NCI-H226 (cell line): ENCODE measurements around the gene C21orf58.
"Not testable (repeated sequence)": the region's sequence is repeated elsewhere in the genome, so short reads cannot be mapped to it uniquely, and the experiment has no call there.

Experiments used
- DNase-seq: peaks from one replicate; pipeline ENCODE4 v3.0.0-alpha.2; 2015

Gene C21orf58

GRCh38 chr21:46323227-46323709 lies 402 bp downstream of the C21orf58 start:
- no peak for DNase-seq

GRCh38 chr21:46322351-46323226 lies 1.1 kb downstream of the C21orf58 start:
- no peak for DNase-seq

- DNase-seq: no peak
Measured at GRCh38 chr21:46320331-46320801, 3.3 kb downstream of the C21orf58 start.

- DNase-seq: no peak
Measured at GRCh38 chr21:46319186-46319585, 4.5 kb downstream of the C21orf58 start.

- DNase-seq: no peak
Measured at GRCh38 chr21:46318464-46318845, 5.2 kb downstream of the C21orf58 start.

- no peak for DNase-seq
Measured at GRCh38 chr21:46317710-46318463, 5.8 kb downstream of the C21orf58 start.

GRCh38 chr21:46316708-46317324 lies 6.9 kb downstream of the C21orf58 start:
- no peak for DNase-seq

GRCh38 chr21:46314441-46315020 lies 9.1 kb downstream of the C21orf58 start:
- no peak for DNase-seq

- DNase-seq: no peak
Measured at GRCh38 chr21:46312949-46313348, 10.7 kb downstream of the C21orf58 start.

- no peak for DNase-seq
Measured at GRCh38 chr21:46311568-46311967, 12.1 kb downstream of the C21orf58 start.

GRCh38 chr21:46310260-46310659 lies 13.4 kb downstream of the C21orf58 start:
- not testable (repeated sequence) for DNase-seq

GRCh38 chr21:46308431-46308830 lies 15.2 kb downstream of the C21orf58 start:
- no peak for DNase-seq

GRCh38 chr21:46307625-46308024 lies 16.0 kb downstream of the C21orf58 start:
- DNase-seq: peak; percentile 24

GRCh38 chr21:46304955-46305354 lies 18.7 kb downstream of the C21orf58 start:
- DNase-seq: no peak

GRCh38 chr21:46304437-46304836 lies 19.2 kb downstream of the C21orf58 start:
- DNase-seq: no peak

GRCh38 chr21:46301759-46302158 lies 21.9 kb downstream of the C21orf58 start:
- no peak for DNase-seq

GRCh38 chr21:46299167-46299566 lies 24.5 kb downstream of the C21orf58 start:
- DNase-seq: no peak

- no peak for DNase-seq
Measured at GRCh38 chr21:46297338-46298271, 26.1 kb downstream of the C21orf58 start.

- DNase-seq: no peak
Measured at GRCh38 chr21:46295996-46296752, 27.5 kb downstream of the C21orf58 start.

- no peak for DNase-seq
Measured at GRCh38 chr21:46295177-46295770, 28.4 kb downstream of the C21orf58 start.
